IMR-90 (cell line): ENCODE results near the gene IZUMO4. TPM values are rescaled to one million over a fixed set of nuclear protein-coding genes. Genes with fewer than 3 reads are reported as not detected.

Experiments used
- ATAC-seq: fragments of 200-7000 bp; cut with Tn5 transposase; 2 replicates; pipeline ENCODE4 v1.9.1; 2020; ENCODE audit warnings: low read depth, mild to moderate bottlenecking, moderate library complexity
- BruUV-seq: library from RNA; stranded (reverse); fragments of 400-500 nt; replicated peaks from 2 replicates; lab custom pipeline; 2021; lab: Mats Ljungman, UMichigan
- CTCF ChIA-PET: fragments of 300-600 bp; formaldehyde crosslinking; extraction: SDS; loops from one replicate; lab custom pipeline; 2021; ENCODE audit warnings: antibody characterized with exemption; lab: Yijun Ruan, JAX
- POLR2A ChIA-PET: fragments of 300-600 bp; sonication (Branson Sonifier 250); formaldehyde crosslinking; loops from one replicate; lab custom pipeline; 2022; ENCODE audit warnings: antibody characterized with exemption; ENCODE audit not compliant: unreplicated experiment; lab: Charles Lee
- DNase-seq: peaks from one replicate; pipeline ENCODE4 v3.0.0; 2013
- H2AFZ ChIP-seq: replicated peaks from 2 replicates; pipeline ENCODE3; 2013; ENCODE audit warnings: low read length, mild to moderate bottlenecking; ENCODE audit not compliant: poor library complexity
- H2AK5ac ChIP-seq: 2 replicates; pipeline ENCODE4 v1.6.1; 2013; ENCODE audit warnings: low read depth, low read length, inconsistent platforms
- H2AK9ac ChIP-seq: replicated peaks from 2 replicates; pipeline ENCODE3; 2013; ENCODE audit warnings: mild to moderate bottlenecking, low read depth, low read length, moderate library complexity; ENCODE audit not compliant: poor library complexity
- H2BK120ac ChIP-seq: 2 replicates; pipeline ENCODE4 v1.6.1; 2013; ENCODE audit warnings: low read depth, low read length, inconsistent platforms
- H2BK15ac ChIP-seq: 3 replicates; pipeline ENCODE4 v1.6.1; 2013; ENCODE audit warnings: low read depth, low read length, inconsistent platforms
- H2BK20ac ChIP-seq: 2 replicates; pipeline ENCODE4 v1.6.1; 2013; ENCODE audit warnings: low read depth, mild to moderate bottlenecking, inconsistent platforms, low read length, moderate library complexity
- H2BK5ac ChIP-seq: 2 replicates; pipeline ENCODE4 v1.6.1; 2013; ENCODE audit warnings: mild to moderate bottlenecking, low read depth, low read length, inconsistent platforms; ENCODE audit not compliant: poor library complexity, severe bottlenecking
- H3K14ac ChIP-seq: replicated peaks from 2 replicates; pipeline ENCODE4 v1.6.1; 2013; ENCODE audit warnings: low read depth, low read length, inconsistent platforms
- H3K18ac ChIP-seq: 2 replicates; pipeline ENCODE4 v1.6.1; 2013; ENCODE audit warnings: low read depth, low read length, control low read depth
- H3K23ac ChIP-seq: 2 replicates; pipeline ENCODE4 v1.6.1; 2013; ENCODE audit warnings: low read depth, low read length, inconsistent platforms
- H3K27ac ChIP-seq: 2 replicates; pipeline ENCODE4 v1.5.1; 2013; ENCODE audit warnings: mild to moderate bottlenecking, control low read depth, low read length; ENCODE audit not compliant: insufficient read depth
- H3K27me3 ChIP-seq: 2 replicates; pipeline ENCODE4 v1.6.1; 2013; ENCODE audit warnings: low read length; ENCODE audit not compliant: control insufficient read depth, insufficient read depth
- H3K36me3 ChIP-seq: 2 replicates; pipeline ENCODE4 v1.6.1; 2013; ENCODE audit warnings: low read length, mixed read lengths; ENCODE audit not compliant: control insufficient read depth, insufficient read depth
- H3K4ac ChIP-seq: 2 replicates; pipeline ENCODE4 v1.6.1; 2013; ENCODE audit warnings: low read depth, low read length, inconsistent platforms
- H3K4me1 ChIP-seq: 2 replicates; pipeline ENCODE4 v1.6.1; 2013; ENCODE audit warnings: low read length, mixed read lengths; ENCODE audit not compliant: control insufficient read depth, insufficient read depth
- H3K4me2 ChIP-seq: 2 replicates; pipeline ENCODE4 v1.6.1; 2013; ENCODE audit warnings: low read depth, mild to moderate bottlenecking, control low read depth, low read length, moderate library complexity
- H3K4me3 ChIP-seq: 2 replicates; pipeline ENCODE4 v1.5.1; 2013; ENCODE audit warnings: low read depth, mild to moderate bottlenecking, control low read depth, low read length, moderate library complexity; ENCODE audit not compliant: insufficient read depth
- H3K56ac ChIP-seq: 2 replicates; pipeline ENCODE4 v1.6.1; 2013; ENCODE audit warnings: low read length, inconsistent platforms; ENCODE audit not compliant: insufficient read depth; ENCODE audit errors: extremely low read depth
- H3K79me1 ChIP-seq, 2 experiments: 2 replicates each; pipeline ENCODE4 v1.6.1; 2013; ENCODE audit warnings: low read length in 2 of 2, inconsistent platforms in 1 of 2, low read depth in 1 of 2
- H3K9ac ChIP-seq: 2 replicates; pipeline ENCODE4 v1.6.1; 2013; ENCODE audit warnings: low read depth, low read length, control low read depth
- H3K9me1 ChIP-seq: 2 replicates; pipeline ENCODE4 v1.6.1; 2013; ENCODE audit warnings: low read length, inconsistent platforms; ENCODE audit not compliant: insufficient read depth
- H3K9me3 ChIP-seq: 2 replicates; pipeline ENCODE4 v1.6.1; 2013; ENCODE audit warnings: low read length; ENCODE audit not compliant: control insufficient read depth, insufficient read depth
- H4K20me1 ChIP-seq: 2 replicates; pipeline ENCODE4 v1.6.1; 2013; ENCODE audit warnings: low read length, inconsistent platforms; ENCODE audit not compliant: insufficient read depth
- H4K5ac ChIP-seq: 2 replicates; pipeline ENCODE4 v1.6.1; 2013; ENCODE audit warnings: mild to moderate bottlenecking, low read depth, low read length, control low read depth
- H4K8ac ChIP-seq, 2 experiments: 2 replicates each; pipeline ENCODE4 v1.6.1; 2013; ENCODE audit warnings: low read depth in 2 of 2, low read length in 2 of 2, control low read depth in 1 of 2, inconsistent platforms in 1 of 2
- H4K91ac ChIP-seq: 2 replicates; pipeline ENCODE4 v1.6.1; 2013; ENCODE audit warnings: low read depth, low read length, inconsistent platforms; ENCODE audit not compliant: insufficient read depth
- ELK1 ChIP-seq: fragments of 150-350 bp; IDR thresholded peaks from 2 replicates; pipeline ENCODE4 v1.6.1; 2016; ENCODE audit warnings: low read depth, mild to moderate bottlenecking, low read length, moderate library complexity, borderline replicate concordance
- WGBS, 2 experiments: methylation state at CpG; one replicate each; pipeline versions ENCODE4 v1.1.5 to v1.1.7; 2013; ENCODE audit warnings: missing lambda C conversion rate in 2 of 2; ENCODE audit not compliant: insufficient read length in 1 of 2; ENCODE audit errors: extremely low coverage in 2 of 2; 5-methylcytosine and 5-hydroxymethylcytosine counted together
- dilution Hi-C: fragments of 300-500 bp; cut with HindIII; formaldehyde crosslinking; loops from one replicate; pipeline ENCODE4 v1.14.3; 2018; ENCODE audit warnings: low sequenced_read_pairs; ENCODE audit not compliant: unreplicated experiment
- in situ Hi-C: fragments of 300-500 bp; cut with MboI; formaldehyde crosslinking; loops from 3 replicates; pipeline ENCODE4 v1.14.3; 2019; ENCODE audit warnings: low sequenced_read_pairs, inconsistent platforms, mixed read lengths
- intact Hi-C: fragments of 100-400 bp; cut with micrococcal nuclease; formaldehyde crosslinking; loops from 2 replicates; pipeline ENCODE4 v1.10.0; 2022
- polyA plus RNA-seq, 3 experiments: library from polyadenylated mRNA; depleted of rRNA; stranded (reverse); fragments of >200 nt; gene quantifications; 2 replicates each; pipeline ENCODE4 v1.2.3, GENCODE V29; 2012; ENCODE audit warnings: low replicate concordance in 1 of 3
- total RNA-seq: library from RNA; depleted of rRNA; stranded (reverse); fragments of >200 nt; gene quantifications from 2 replicates; pipeline ENCODE4 v1.2.3, GENCODE V29; 2012

Gene IZUMO4
- total and polyA plus RNA-seq, 2 of the 4 experiments (the other 2 are of a cell fraction): 0.72 to 2.8 TPM

- no peak overlapping the region for H3K4me3 ChIP-seq
- WGBS, 2 experiments: 95% methylated on average over 29 of the region's 32 CpGs; no CpG with 5 or more reads in 1 of the 2 experiments
- no peaks in the 10 kb centered on the region for H4K20me1 ChIP-seq
- no peak overlapping the region for H4K91ac ChIP-seq
- no peak overlapping the region for H3K23ac ChIP-seq
- no peak overlapping the region for H4K8ac ChIP-seq
- no peak overlapping the region for H3K14ac ChIP-seq
- no peak overlapping the region for H3K27ac ChIP-seq
- H3K27me3 ChIP-seq: no peaks in the 10 kb centered on the region
- H3K4ac ChIP-seq: no peak overlapping the region
- H3K9ac ChIP-seq: no peak overlapping the region
- TF ChIP-seq ELK1: no peak
- intact Hi-C loops (no loop called here), dilution Hi-C loops (no loop called here), in situ Hi-C loops (no loop called here)
- no peak for DNase-seq
- H3K36me3 ChIP-seq: peaks cover 67% of the 10 kb centered on the region
- no peak overlapping the region for H2BK5ac ChIP-seq
- peaks cover 8 to 15% of the 10 kb centered on the region in 2 experiments; a peak in 3 of 4 replicates for H3K79me1 ChIP-seq
- H3K4me1 ChIP-seq: no peaks in the 10 kb centered on the region
- H2BK15ac ChIP-seq: no peak overlapping the region
- no peak overlapping the region for H3K4me2 ChIP-seq
- BruUV-seq: no TSS peak
- H3K9me1 ChIP-seq: no peaks in the 10 kb centered on the region
- no peak overlapping the region for H3K56ac ChIP-seq
- no peak for ATAC-seq
- ChIA-PET CTCF (no interaction called here), POLR2A (no interaction called here)
- H2AK9ac ChIP-seq: no peak overlapping the region
- no peaks in the 10 kb centered on the region for H3K9me3 ChIP-seq
- H2BK20ac ChIP-seq: no peak overlapping the region
- no peak overlapping the region for H2BK120ac ChIP-seq
- no peak overlapping the region for H3K18ac ChIP-seq
- no peak overlapping the region for H2AK5ac ChIP-seq
- no peak overlapping the region for H4K5ac ChIP-seq
- no peak overlapping the region for H2AFZ ChIP-seq
Measured at GRCh38 chr19:2076526-2076944, 20.2 kb upstream of the IZUMO4 start.
